ENCODE measurements around the gene ANXA11. TPM values are rescaled to one million over a fixed set of nuclear protein-coding genes. Genes with fewer than 3 reads are reported as not detected.

The ANXA11 gene
- total RNA-seq, 1 experiment from 2014 or later, result 111 TPM

GRCh38 chr10:80171248-80171660 is 34.1 kb downstream of the ANXA11 start:
- in situ Hi-C loops (cut with HindIII; ENCODE audit: low sequenced_read_pairs), result no loop called here
- no peak for DNase-seq (ENCODE audit: low spot score)

DNA sequence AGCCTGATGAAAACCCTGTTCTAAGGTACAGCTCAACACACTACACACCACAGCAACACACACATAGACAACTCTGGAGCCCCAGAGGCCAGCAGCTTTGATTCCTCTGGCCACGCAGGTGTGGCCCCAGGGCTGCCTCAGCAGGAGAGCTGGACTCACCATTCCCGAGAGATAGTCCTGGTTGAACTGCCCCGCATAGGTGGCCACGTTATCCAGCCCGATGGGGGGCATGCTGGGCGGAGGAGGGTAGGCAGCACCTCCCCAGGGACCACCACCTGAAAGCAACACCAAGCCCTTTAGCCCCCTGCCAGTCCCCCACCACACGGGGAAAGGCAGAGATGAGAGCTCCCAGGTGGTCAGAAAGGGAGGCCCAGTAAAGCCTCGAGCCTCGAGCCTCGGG is 34.7 kb downstream of the ANXA11 start:
- DNase-seq (ENCODE audit: low spot score), result no peak
- in situ Hi-C loops (cut with HindIII; ENCODE audit: low sequenced_read_pairs), result no loop called here

DNA sequence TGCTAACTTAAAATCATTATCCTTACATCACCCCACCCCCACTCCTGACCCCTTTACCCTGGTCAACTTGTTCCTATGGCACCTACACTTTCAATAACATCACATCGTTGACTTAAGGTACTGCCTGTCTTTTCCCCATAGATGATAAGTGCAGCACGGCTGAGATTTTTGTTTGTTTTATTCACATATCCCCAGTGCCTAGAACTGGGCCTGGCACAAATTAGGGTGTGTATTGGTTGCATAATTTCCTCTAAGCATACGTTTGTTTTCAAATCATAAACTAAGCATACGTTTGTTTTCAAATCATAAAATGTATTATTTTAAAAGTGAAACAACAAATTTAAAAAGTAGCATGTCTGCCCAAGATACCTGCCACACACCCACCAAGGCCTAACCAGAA is 35.3 kb downstream of the ANXA11 start:
- no peak for DNase-seq (ENCODE audit: low spot score)
- in situ Hi-C loops (cut with HindIII; ENCODE audit: low sequenced_read_pairs), result no loop called here

DNA sequence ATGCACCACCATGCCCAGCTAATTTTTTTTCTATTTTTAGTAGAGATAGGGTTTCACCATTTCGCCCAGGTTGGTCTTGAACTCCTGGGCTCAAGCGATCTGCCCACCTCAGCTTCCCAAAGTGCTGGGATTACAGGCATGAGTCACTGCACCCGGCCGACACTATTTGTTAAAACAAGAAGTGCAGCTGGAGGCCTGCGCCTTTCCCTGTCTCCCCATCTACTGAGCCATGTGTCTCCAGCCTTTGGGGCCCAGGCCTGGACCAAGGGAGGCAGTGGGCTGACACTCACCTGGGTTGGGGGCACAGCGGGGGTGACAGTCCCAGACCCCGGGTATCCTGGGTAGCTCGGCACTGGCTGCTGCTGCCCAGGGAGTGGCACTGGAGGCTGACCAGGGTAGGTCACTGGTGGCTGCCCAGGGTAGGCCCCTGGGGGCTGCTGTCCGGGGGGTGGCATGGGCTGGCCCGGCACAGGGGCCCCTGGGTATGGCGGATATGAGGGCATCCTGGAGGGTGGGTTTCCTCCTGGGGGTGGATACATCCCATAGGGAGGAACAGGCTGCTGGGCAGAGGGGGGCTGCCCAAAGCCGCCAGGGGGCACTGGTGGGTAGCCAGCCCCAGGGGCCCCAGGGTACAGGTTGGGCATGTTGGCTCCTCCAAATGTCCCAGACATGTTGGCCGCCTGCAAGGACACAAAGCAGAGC is 36.5 kb downstream of the ANXA11 start:
- no peak for DNase-seq (ENCODE audit: low spot score)
- in situ Hi-C loops (cut with HindIII; ENCODE audit: low sequenced_read_pairs), result no loop called here

DNA sequence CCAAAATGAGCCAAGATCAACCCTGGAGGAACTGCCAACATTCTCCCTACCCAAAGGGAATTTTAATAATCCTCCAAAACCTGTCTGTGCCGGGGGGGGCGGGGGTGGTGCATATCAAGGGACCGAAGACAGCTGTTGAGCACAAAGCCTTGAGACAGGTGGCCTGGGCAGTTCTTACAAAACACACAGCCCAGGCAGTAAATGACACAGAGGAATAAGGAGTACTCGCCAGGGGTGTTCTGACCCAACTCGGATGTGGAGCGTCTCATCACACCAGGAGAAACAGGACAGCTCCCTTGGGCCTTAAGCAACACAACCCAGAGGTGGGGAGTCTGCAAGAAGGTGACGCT is 37.2 kb downstream of the ANXA11 start:
- in situ Hi-C loops (cut with HindIII; ENCODE audit: low sequenced_read_pairs), result no loop called here
- no peak for DNase-seq (ENCODE audit: low spot score)

DNA sequence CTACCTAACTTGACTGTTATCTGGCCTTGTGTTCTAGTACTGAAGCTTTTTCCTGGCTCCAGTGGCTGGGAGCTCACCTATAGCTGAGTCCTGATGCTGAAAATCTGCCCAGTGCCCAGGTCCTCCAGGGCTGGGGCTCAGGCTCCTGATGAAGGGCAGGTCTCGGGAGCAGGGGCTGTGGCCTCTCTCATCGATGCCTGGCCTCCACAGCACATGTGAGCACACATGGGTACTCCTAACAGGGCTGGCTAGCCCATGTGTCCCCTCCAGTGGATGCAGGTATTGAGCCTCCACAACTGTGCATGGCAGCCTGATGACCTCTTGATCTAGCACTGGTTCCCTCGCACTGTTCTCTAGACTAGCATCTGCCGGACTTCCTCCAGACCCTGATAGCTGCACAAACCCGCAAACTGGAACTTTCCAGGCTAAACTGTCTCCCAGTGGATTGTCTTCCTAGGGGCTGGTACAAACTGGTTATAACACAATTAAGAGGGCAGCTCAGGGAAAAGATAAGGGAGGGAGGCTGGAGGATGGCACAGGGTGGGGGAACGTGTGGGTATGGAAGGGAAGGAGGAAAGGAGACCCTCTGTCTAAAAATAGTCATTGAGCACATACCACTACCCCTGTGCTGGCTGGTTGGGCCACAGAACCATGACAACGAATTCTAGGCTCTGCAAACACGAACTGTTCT is 37.7 kb downstream of the ANXA11 start:
- in situ Hi-C loops (cut with HindIII; ENCODE audit: low sequenced_read_pairs), result no loop called here

GRCh38 chr10:80166581-80167470 is 38.5 kb downstream of the ANXA11 start:
- in situ Hi-C loops (cut with HindIII; ENCODE audit: low sequenced_read_pairs), result no loop called here
- no peak for DNase-seq (ENCODE audit: low spot score)

More for the DNA sequence above, 37.7 kb downstream of the ANXA11 start:
- DNase-seq (ENCODE audit: low spot score), result no peak

DNA sequence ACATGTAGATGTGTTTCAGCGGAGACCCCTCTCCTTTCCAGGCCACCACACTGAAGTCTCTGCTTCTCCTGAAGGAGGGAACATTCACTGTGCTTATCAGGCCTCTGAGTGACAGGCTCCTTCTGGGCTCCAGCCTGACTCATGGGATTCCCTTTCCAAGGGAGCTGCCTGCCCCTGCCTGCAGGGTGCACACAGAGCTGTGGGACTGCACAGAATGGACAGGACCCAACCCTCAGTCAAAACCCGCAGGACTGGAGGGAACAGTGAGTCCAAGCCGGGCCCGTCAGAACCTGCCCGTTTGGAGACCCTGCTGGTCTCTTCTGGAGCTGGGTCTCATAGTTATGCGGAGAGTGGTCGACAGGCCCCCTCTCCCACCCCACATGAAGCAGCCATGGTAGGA is 40.2 kb downstream of the ANXA11 start:
- DNase-seq (ENCODE audit: low spot score), result no peak
- in situ Hi-C loops (cut with HindIII; ENCODE audit: low sequenced_read_pairs), result no loop called here

- no peak for DNase-seq (ENCODE audit: low spot score)
- in situ Hi-C loops (cut with HindIII; ENCODE audit: low sequenced_read_pairs), result no loop called here
Observed at GRCh38 chr10:80164596-80164995, 40.7 kb downstream of the ANXA11 start.

DNA sequence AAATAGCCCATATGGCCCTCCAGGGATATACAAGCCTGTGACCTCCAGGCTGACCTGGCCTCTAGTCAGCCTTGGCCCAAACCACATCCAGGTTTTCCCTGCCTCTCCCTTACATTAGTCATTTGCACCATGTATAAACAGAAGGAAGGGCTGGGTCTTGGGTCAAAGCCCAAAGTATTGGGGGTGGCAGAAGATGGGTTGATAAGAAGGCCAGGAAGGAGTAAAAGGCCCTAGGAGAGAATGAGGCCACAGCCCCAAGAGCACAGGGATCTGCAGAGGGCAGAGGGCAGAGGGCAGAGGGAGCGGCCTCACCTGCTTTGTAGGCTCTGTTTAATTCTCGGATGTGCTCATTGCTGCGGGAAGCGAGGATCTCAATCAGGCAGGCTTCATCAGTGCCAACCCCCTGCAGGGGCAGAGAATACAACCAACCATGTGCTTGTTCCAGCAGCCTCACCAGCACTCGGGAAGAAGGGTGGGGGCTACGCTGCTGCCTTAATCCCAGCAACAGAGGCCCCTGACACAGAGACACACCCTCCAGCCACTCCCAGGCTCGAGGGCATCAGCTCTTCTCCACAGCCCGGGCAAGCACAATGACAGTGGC is 41.5 kb downstream of the ANXA11 start:
- in situ Hi-C loops (cut with HindIII; ENCODE audit: low sequenced_read_pairs), result no loop called here
- DNase-seq (ENCODE audit: low spot score), result peak; percentile 84

- in situ Hi-C loops (cut with HindIII; ENCODE audit: low sequenced_read_pairs), result no loop called here
- peak; percentile 54 for DNase-seq (ENCODE audit: low spot score)
Observed at GRCh38 chr10:80161321-80162083, 43.8 kb downstream of the ANXA11 start.

- DNase-seq (ENCODE audit: low spot score), result no peak
- in situ Hi-C loops (cut with HindIII; ENCODE audit: low sequenced_read_pairs), result no loop called here
Observed at GRCh38 chr10:80160361-80161320, 44.7 kb downstream of the ANXA11 start.

- DNase-seq (ENCODE audit: low spot score), result no peak
- in situ Hi-C loops (cut with HindIII; ENCODE audit: low sequenced_read_pairs), result no loop called here
Observed at GRCh38 chr10:80159166-80159873, 46.0 kb downstream of the ANXA11 start.

DNA sequence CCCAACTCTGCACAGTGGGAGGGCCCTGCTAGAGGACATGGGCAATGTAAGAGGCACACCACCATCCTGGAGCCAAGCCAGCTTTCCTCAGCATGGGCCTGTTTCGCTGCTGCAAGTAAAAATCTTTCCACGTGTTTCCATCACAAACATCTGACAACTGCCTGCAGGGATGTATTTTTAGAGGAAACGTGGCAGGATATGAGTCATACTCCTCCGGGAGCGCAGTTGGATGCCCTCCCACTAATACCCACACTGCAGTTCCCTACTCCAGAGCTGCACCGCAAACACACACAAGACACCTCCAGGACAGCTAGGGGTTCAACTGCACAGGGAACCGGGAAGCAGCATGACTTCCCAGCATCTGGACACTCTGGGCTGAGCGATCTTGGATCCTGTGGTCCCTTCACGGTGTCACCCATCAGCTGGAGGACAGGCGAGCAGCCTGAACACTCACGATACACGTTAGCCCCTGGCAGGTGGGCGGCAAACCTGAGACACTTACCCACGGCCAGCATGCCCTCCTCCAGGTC is 46.7 kb downstream of the ANXA11 start:
- DNase-seq (ENCODE audit: low spot score), result peak; percentile 52
- in situ Hi-C loops (cut with HindIII; ENCODE audit: low sequenced_read_pairs), result no loop called here

DNA sequence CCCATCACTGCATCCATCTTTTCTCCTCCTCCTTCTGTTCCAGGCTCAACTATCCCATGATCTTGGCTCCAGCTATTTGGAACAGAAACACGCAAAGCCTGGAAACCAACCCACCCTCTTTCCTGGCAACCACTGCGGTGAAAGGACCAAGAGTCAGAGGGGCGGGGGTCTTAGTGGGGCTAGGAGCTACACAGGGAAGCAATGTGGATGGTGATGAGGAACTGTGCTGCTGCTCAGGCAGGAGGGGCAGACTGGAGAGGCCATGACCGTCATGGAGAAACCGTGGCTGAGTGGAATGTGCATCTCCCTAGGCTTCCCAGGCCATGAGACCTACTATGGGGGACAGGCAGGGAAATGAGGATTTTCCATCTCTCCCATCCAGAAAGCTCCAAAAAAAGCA is 47.2 kb downstream of the ANXA11 start:
- in situ Hi-C loops (cut with HindIII; ENCODE audit: low sequenced_read_pairs), result no loop called here

DNA sequence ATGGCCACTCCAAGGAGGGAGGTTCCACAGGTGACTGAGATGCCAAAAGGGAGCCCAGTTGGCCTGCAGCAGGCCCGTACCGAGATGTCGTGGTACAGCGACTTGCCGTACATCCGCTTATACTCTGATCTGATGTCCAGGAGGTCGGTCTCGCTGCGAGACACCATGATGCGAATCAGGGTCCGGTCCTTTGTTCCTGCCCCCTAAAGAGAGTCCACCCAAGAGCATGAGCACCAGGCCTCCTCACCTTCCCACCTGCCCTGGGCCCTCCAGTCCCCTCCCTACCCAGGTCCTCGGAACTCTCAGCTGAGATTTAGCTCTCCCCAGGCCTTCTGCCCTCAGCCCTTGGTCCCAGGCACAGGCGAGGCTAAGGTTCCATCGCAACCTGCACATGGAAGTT is 47.8 kb downstream of the ANXA11 start:
- in situ Hi-C loops (cut with HindIII; ENCODE audit: low sequenced_read_pairs), result no loop called here
- DNase-seq (ENCODE audit: low spot score), result no peak

More for the DNA sequence above, 47.2 kb downstream of the ANXA11 start:
- DNase-seq (ENCODE audit: low spot score), result no peak

GRCh38 chr10:80156216-80156615 is 49.1 kb downstream of the ANXA11 start:
- DNase-seq (ENCODE audit: low spot score), result no peak
- in situ Hi-C loops (cut with HindIII; ENCODE audit: low sequenced_read_pairs), result no loop called here

Measured in G401 (cell line).